GM18519 (cell line): Measurements from ENCODE around the gene PAPSS1.
A peak's percentile ranks its signal among the peaks of the same experiment; 100 is the strongest.

ENCODE experiments used
- ATAC-seq: cut with Tn5 transposase; IDR thresholded peaks from one replicate; pipeline ENCODE4 v1.9.1; 2021; ENCODE audit warnings: mild to moderate bottlenecking, moderate library complexity; ENCODE audit not compliant: unreplicated experiment, low FRiP score

Gene PAPSS1

DNA sequence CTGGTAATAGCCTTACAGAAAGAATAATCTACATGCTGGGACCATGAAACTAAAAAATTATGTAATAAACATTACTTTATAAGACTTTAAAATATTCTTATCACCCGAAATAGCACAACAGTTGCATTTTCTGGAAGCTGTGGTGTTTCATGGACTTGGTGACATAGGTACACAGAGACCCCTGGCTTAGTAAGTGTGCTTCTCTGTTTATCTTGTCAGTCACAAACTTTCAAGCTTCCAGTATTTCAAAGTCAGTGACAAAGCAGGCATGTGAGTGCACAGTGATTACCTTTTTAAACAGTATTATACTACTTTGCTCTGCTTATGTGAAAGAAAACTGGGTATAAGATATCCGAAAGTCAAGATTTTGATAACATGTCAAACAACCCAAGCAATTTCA lies 84.3 kb downstream of the PAPSS1 start:
- ATAC-seq: no peak

DNA sequence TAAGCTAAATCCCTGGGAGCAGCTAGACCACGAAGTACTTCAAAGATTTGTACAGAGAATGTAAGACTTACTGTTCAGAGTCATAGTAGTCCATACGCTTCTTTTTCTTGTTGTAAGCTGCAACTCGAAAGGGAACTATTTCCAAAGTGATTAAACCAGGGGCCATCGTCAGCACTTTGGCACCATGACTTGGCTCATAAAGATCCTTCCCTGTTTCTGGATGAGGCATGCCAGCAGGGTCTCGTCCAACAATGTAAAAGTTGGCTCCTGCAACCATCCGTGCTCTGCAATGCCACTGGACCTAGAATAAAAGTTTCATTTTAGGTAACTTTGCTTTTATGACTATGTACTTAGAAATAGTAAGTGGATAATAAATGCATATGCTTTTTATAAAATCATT lies 88.5 kb downstream of the PAPSS1 start:
- no peak for ATAC-seq

DNA sequence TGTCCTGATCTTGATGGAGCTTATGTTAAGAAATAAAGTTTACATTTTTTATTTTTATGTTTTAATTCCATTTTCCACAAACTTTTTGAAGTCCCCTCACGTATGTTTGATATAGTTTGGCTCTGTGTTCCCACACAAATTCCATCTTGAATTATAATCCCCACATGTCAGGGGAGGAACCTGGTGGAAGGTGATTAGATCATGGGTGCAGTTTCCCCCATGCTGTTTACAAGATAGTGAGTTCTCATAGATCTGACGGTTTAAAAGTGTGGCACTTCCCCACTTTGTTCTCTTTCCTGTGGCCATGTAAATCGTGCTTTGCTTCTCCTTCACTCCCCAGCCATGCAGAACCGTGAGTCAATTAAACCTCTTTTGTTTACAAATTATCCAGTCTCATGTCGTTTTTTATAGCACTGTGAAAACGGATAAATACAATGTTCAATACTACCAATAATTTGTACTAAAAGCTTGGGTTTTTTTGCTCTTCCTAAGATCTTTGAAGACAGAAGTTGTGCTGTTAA lies 89.8 kb downstream of the PAPSS1 start:
- no peak for ATAC-seq

DNA sequence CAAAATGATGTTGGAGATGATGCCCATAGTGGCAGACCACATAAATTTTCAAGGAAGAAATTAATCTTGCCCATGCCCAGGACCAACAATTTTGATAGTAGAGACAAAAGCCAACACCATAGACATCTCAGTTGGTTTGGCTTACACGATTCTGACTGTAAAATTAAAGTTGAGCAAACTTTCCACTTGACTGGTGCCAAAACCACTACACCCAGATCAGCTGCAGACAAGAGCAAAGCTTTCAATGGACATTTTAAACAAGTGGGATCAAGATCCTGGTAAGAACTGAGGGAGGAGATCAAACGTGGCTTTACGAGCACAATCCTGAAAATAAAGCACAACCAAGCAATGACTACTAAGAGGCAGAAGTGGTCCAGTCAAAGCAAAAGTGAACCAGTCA lies 90.7 kb downstream of the PAPSS1 start:
- ATAC-seq: no peak

DNA sequence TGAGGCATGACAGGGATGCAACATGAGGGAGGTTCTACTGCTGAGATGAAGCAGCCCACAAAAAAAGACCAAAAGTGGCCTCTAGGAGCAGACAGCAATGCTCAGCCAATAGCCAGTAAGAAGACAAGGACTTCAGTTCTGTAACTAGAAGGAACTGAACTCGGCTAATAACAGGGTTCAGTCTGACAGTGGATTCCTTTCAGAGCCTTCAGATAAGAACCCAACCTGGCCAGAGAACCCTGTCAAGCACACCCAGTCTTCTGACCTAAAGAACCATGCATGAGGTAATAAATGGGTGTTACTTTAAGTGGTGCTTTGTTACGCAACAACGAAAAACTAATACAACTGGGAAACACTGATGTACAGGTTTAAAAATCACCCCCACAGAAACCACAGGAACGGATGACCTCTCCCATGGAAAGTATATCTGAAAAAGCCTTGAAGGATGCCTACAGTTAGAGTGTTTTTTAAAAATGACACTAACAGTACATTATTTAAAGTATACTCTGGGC lies 94.6 kb downstream of the PAPSS1 start:
- no peak for ATAC-seq

DNA sequence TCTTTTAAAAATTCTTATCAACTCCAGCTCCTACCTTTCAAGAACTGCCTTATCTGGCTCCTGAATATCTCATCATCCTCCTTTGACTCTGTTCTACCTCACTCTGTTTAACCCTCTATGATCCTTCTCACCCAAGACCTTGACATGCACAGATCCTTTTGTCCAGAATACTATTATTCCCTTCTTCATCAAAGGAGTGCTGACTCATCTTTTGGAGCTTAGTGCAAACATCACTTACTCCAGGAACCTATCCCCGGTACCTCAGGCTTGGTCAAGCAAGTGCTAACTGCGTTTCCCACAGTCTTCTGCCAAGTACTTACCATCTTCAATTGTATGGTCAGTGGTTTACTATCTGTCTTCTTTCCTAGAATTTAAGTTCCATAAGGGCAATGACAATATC lies 96.0 kb downstream of the PAPSS1 start:
- ATAC-seq: no peak

DNA sequence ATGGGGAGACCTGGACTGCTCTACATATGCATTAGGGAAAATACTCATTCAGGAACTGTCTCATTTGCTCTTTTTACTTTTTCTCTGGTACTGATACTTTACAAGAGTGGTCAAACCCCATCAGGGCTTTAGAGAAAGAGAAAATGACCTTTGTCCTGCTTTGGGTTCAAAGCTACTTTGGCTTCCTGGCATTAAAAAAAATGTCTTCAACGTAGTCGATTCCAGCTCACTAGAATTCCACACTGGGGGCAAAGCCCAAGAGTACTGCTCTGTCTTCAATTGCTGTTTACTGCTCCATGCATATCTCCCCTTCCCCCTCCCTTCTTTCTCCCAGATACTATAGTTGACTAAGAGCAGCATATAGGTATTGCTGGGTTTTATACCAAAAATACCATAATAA lies 98.0 kb downstream of the PAPSS1 start:
- ATAC-seq: no peak

DNA sequence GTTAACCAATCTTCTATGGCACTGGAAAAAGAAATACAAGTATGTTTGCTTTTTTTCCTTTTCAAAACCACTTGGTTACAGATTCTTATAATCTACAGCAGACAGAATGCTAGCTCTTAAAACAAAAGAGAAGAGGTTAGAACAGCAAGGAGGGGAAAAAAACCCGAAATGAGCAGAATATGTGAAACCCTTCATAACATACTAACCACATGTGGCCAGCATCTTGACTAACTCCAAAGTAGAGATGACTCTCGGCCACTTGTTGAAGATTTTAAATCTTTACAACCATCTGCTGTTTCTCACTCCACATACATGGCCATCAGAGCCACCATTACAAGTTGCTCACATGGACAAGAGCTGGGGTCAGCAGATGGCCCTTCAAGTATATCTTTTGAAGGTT lies 100.3 kb downstream of the PAPSS1 start:
- ATAC-seq: no peak

DNA sequence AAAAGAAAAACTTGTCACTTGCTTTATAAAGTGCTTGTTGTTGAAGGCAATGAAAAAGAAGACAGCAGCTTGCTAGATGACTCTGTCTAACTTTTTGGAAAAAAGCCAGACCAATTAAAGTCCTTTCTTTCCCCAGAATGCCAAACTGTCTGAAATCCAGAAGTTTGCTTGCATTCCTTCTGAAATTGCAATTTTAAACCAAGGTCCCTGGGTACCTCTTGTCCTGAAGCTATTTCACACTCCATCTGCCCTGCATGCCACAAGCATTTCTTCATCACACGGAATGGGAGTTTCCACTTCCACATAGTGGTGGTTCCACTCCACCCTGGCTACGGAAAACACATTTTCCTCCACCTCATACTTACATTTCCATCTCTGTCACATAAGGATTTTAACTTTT lies 101.0 kb downstream of the PAPSS1 start:
- no peak for ATAC-seq

DNA sequence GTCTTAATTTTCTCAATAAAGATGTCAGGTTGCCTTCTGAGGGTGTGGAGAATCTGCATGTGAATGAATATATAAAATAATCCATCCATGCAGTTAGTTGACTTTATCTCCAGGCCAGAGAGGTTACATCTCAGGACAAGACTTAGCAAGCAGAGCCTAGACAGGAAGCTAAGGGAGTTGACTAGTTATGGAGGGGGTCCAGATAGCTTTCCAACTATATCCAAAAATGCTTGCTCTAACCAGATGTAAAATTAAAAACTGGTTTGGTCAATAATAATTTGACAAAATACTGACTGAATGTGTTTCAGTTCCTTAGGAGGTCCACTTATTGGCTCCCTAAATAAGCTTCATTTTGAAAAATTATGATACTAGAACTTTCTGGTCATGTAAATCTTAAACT lies 101.4 kb downstream of the PAPSS1 start:
- ATAC-seq: no peak

DNA sequence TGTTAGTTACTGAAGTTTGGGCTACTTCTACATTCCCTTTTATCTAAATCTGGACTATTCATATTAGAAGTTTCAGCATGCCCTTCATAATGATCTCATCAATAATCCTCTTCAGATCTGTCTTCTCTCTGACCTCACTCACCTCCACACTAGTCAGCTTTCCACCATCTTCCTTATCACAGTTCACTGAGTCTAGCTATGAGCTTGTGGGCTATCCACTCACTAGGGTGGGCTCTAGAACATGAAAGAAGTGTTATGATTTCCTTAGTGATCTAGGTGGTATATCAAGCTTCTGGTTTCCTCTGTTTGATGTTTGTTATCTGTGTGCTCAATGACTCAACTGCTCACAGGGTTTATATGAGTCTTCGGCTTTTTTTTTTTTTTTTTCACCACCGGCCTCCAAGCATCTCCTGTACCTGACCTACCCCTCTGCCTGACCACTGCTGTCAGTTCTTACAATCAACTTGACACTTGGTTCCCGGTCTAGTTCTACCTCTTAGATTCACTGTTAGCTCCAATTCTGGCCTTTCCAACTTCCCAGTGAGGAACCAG lies 103.1 kb downstream of the PAPSS1 start:
- ATAC-seq: no peak

DNA sequence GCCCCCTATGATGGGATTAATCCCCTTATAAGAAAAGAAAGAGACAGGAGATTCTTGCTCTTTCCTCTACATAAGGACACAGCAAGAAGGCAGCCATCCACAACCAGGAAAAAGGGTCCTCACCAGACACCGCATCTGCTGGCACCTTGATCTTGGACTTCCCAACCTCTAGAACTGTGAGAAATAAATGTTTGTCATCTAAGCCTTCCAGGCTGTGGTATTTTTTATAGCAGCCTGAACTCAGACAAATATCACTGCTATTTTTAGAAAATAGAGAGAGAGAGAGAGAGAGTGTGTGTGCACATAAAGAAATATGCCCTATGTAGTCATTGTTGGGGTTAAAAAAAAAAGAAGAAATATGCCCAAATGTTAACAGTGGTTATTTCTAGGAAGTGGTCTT lies 104.2 kb downstream of the PAPSS1 start:
- ATAC-seq: no peak

DNA sequence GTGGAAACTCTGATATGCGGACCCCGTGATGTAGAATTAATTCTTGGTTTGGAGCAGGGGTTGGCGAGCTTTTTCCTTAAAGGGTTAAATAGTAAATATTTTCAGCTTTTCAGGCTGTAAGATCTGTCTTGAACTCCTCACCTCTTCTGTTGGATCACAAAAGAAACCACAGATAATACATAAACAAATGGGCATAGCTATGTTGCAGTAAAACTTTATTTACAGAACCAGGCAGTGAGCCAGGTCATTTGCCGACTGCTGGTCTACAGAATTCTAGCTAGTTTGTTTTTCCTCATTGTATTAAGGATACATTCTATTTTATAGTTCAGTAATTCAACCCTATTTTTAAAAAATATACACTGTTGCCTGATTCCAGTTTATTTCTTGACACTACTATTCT lies 116.6 kb downstream of the PAPSS1 start:
- no peak for ATAC-seq

DNA sequence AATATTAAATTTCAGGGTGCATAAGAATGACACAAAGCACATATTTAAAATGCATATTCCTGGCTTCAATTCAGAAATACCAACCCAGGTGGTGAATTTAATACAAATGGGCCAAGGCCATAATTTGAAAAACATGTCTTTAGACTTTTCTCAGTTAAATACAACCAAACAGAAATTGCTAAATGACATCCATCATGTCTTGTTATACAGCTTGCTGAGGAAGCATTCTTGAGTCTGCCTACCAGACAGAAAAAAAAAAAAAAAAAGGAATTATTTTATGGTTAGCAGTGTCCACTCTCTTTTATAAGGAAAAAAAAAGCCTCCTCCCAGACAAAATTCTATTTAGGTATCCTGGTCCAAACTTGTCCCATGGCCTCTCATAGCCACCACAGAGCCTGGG lies 119.1 kb downstream of the PAPSS1 start:
- ATAC-seq: no peak

DNA sequence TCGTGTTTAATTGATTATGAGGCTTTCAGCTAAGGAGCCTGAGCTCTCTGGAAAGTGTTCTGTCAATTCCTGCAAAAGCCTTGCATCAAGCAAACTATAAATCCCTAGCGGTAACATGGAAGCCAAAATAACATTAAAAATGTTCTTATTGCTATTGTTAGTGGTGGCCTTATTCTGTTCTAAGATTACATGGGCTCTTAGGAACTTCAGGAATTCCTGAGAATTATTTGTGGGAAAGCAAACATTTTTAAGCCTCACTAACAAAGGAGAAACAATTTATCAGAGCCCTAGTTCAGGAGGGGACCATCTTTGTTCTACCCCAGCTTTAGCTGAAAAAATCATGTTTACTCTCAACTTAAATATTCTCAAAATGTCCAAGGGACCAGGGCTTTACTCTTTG lies 119.6 kb downstream of the PAPSS1 start:
- ATAC-seq: no peak

DNA sequence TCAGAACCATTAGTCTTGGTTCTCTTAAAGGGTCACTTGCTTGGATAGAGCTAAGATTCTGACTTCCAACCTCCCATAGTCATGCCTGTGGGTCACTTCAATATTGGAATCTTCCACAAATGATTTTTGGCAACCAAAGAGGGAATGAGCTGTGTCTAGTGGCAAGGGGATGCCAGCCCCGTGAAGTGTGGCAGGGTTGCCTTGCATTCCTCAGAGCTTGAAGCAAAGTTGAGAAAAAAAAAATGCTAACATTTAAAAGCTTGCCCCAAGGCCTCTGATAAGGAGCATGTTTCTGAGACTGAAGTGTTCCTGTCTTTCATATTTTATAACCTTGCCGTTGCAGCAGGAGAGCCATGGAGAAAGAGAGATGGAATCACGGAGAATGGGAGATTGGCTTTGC lies 120.2 kb downstream of the PAPSS1 start:
- ATAC-seq: no peak

DNA sequence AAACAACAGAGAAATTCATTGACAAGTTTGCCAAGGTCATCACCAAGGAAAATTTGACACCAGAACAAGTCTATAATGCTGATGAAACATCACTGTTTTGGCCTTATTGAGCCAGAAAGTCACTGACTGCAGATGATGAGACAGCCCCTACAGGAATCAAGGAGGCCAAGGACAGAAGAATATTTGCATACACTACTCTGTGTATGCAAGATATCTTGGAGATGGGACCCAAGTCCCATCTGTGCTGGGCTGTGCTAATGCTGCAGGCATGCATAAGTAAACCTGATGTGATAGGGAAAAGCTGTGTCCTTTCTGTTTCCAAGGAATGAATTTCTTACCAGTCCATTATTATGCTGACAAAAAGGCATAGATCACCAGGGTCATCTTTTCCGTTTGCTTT lies 126.8 kb downstream of the PAPSS1 start:
- no peak for ATAC-seq

DNA sequence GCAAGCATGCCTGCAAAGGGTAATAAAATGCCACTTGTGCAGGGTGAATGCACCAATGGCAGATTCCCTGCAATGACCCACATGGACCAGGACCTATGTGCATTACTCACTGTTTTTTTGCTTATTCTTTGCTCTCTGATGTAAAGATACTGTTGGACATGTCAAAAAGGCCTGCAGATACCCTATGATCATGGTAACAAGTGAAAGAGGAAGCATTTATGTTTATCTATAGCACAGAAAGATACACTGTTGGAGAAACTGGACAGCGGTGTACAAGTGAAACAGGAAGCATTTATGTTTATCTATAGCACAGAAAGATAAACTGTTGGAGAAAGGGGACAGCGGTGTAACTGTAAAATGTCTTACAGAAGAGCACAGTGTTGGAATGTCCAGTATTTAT lies 127.5 kb downstream of the PAPSS1 start:
- peak; percentile 97 for ATAC-seq

DNA sequence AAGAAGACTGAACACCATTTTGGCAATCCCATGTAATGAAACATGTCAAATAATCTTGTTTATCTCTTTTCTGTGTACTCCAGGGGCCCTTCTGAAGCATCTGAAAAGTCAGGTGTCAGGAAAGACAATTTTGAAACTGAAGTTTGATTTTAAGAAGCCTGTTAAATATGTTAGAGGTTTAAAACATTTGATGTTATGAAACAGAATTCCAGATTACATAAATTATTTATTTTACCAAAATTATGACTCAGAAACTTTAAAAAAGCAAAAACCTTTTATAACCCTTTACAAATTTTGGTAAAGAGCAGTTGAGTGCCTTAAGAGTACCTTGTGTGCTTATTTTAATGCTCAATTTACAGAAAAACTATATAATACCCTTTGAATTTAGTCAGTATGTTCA lies 130.8 kb downstream of the PAPSS1 start:
- ATAC-seq: no peak

DNA sequence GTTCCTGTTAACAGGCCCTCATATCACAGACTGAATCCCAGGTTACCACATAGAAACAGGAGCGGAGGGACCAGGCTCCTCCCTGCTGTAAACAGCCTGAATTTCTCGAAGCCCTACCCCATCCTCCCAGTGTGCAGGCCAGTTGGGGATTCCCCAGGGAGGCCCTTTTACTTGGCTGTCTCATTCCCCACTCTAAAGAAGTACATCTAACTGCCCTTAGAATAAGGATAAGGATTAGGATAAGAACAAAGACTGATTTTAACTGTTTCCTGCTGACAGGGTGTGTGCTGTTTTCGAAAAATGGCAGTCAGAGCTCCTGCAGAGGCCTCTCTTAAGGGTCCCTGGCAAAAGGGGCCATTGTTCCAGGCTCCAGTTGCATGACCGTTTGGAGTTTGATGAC lies 133.7 kb downstream of the PAPSS1 start:
- ATAC-seq: no peak

DNA sequence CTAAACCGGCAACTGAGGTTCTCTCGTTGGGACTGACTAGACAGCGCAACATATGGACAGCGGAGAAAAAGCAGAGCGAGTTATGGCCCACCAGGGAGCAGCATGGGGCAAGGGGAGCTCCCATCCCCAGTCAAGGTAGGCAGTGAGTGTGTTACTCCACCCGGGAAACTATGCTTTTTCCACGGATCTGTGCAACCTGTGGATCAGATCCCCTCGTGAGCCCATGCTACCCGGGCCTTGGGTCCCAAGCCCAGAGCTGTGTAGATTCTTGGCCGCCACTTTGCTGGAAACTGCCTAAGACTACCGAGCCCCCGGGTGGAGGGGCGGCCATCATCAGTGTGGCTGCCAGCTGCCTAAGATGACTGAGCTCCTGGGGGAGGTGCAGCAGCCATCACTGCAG lies 140.9 kb downstream of the PAPSS1 start:
- no peak for ATAC-seq

DNA sequence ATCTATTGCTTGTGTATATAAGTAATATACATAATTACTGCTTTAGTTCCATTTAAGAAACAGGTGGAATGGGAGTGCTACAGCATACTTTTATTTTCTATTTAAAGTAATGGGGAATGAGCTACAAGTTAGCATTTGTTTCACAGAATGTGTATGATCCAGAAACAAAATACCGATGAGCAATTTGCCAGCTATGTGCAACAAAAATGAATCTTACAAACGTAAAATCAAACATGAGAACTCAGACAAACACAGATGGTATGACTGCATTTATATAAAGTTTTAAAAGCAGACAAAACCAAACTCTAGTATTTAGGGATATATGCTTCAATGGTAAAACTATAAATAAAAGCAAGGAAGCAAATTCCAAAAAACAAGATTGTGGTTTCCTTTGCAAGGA lies 141.7 kb downstream of the PAPSS1 start:
- ATAC-seq: no peak

DNA sequence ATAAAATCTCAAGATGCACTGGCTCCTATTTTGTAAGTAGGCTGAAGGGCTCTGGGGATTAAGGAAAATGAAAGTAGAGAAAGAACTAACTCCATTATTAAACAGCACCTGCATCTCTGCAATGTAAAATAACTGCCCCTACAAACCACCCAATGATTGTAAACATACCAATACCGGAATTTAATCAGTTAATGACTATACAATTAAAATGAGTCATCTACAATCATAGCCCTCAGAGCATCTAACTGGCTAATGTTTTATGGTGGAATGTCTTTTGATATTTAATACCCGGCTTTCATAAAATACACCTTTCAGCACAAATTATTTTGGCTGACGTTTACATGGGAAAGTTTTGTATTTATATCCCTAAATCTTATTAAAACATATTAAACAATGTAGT lies 142.3 kb downstream of the PAPSS1 start:
- ATAC-seq: no peak
